Colon (tissue), 2 donors: ENCODE data around the gene COMMD10.

Experiments used
- FAIRE-seq: peaks from 2 replicates; lab custom pipeline; 2012; peaks lifted over from hg19 to GRCh38; lab: Jason Lieb, UNC
- donor health status: control.
- donor health status: control.

Gene COMMD10

DNA sequence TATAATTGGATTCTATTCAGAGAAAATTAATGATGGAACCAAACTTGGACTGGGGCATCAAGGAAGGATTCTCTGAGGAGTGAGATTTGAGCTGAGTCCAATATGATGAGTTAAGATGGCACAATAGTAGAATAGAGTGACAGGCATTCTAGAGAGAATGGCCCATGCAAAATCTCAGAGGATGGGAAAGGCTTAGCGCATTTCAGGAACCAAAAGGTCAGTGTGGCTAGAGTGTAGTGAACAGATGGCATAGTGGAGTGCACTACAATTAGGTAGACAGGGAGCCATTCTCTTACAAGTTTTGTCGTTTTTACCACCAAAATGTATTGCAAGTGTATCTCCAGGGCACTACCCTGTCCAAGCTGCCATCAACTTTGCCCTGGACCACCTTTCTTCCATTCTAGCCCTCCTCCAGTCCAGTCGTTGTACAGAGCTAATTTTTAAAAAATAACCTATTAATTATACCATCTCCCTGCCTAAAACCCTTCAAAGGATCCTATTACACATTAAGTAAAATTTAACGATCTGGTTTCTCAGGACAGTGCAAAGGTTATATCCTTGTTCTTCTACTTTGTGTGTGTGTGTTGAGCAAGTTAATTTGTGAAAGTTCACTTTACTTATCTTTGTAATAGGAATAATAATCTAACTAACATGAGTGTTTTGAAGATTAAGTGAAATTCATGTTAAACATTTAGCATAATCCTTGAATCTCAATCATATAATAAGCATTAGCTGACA is 211.7 kb downstream of the COMMD10 start:
- FAIRE-seq, result no peak

DNA sequence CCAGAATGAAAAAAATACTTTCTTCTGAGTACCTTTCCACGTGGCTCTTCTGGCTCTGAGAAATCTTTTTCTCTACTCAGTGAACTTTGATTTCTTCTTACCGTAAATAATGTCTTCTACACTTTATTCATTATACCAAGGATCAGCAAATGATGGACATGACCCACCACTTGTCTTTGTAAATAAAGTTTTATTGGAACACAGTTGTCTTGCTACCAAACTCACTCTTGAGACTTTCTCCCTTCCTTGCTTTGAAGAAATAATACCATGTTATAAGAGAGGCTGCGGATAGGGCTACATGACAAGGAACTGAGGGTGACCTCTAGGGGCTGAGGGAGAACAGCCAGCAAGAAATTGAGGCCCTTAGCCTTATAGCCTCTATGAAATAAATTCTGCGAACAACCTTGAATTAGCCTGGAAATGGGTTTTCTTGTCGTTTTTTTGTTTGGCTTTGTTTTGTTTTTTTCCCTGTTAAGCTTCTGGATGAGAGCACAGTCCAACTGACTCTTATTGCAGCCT is 212.5 kb downstream of the COMMD10 start:
- no peak for FAIRE-seq

DNA sequence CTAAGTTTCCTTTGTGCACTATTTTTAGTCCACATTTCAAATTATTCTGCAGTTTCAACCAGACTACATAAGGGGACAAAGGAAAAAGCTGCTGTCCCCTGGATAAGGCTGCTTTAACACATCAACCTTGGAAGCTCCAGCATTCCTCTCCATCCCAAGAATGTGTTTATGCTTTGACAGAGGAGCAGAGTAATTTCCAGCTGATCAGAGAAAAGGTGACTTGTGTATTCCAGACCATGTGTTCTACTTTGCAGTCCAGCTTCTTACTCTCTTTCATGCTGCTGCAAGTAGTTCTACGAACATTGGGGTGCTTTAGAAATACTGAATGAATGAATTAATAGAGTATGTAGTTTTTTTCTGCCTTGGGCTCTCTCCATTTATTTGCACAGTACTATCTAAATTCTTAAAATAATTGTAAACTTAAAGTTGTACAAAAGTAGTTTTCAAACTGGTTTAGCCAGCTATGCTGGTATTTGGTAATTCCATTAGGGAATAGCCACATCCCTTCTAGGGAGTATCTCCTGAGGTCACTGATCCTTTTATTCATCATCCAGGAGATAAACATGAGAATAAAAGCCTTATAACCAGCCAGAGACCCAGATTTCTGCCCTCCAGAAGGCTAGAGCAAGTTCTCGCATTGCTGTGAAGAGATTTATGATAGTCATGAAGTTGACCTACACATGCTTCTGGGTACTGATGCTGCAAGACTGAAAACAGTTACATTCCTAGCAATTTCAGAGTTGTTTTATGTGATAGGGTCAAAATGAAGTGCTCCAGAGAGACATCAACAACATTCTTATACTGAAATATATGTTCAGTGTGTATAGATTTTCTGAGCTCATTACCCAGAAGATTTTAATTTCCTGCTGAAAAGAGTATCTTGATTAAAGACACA is 215.2 kb downstream of the COMMD10 start:
- no peak for FAIRE-seq

DNA sequence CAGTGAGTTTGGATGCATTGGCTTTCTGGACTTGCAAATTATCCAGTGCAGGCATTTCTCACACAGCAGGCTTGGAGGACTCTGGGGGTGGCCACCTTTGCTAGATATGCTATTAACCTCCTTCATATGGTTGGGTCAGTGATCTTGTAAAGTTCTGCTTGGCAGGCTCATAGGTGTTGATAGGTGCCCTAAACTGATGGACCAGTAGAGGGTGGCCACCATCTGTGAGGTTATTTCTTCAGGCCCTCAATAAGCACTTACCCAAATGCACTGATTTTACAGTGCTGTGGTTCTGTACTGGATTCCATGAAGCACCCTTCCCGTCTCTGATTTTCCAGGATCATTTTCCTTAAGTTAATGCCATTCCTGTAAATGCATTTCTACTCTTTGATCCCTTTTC is 216.3 kb downstream of the COMMD10 start:
- no peak for FAIRE-seq

DNA sequence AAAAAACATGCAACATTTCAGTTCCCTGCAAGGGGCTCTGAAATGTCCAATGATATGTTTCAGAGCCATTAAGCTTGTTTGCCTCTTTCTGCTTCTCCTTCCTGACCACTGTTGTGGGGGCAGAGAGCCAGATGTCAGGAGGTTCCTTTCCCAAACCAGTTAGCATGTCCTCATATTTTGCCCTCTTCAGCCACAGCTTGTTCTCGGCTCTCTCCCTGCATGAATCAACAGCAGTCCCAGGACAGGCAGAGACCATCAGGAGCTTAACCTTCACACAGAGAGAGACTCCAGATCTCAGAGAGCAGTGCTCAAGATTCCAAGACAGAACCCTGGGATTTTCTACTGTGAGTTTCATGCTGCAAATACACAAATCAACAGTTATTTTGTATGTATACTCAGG is 218.5 kb downstream of the COMMD10 start:
- no peak for FAIRE-seq

DNA sequence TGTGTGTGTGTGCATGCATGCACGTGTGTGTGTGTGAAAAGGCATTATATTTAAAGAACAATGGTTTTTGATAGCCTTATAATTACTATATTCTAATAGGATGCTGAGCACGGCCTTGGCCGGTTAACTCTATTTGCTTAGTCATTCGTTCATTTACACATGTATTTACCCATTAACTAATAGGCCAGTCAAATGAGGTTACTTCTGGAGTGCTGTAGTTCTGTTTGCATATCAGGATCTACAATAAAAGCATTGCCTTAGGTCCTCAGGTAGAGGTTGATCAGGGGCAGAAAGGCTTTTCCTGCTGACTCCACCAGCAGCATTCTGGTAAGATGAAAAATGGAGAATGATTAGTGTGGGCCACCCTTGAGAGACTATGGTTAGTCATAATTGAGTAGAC is 219.0 kb downstream of the COMMD10 start:
- no peak for FAIRE-seq

DNA sequence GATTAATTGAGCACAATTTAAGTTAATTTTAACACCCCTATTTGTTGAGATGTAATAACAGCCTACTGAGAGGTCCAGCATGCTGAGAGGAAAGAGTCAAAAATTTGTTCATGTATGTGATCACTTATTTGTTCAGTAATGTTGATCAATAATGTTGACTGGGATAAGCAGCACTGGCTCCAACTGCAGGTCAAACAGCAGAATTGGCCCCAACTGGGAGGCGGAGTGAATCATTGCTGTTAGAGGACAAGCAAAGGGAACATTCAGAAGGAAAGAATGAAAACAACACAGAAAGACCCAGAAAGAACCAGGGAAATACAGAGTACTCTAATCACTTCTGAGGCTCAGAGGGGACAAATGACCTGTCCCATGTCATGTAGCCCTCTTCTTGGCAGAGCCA is 221.1 kb downstream of the COMMD10 start:
- no peak for FAIRE-seq

DNA sequence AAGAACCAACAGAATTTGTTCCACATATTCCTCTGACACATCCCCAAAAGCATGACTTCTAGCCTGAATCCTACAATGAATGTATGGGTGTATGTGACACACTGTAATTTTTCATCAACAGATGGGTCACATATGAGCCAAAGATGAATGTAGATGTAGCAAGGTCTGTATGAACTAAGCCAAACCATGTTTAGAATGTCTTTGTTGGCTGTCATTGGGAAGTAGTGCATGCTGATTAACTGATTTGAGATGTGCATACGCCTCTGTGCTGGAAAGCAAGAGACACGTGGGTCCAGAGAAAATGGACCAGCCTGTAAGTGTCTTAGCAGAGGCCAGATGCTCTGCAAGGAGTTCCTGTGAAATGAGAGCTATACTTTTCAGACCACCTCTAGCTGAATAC is 222.0 kb downstream of the COMMD10 start:
- no peak for FAIRE-seq

DNA sequence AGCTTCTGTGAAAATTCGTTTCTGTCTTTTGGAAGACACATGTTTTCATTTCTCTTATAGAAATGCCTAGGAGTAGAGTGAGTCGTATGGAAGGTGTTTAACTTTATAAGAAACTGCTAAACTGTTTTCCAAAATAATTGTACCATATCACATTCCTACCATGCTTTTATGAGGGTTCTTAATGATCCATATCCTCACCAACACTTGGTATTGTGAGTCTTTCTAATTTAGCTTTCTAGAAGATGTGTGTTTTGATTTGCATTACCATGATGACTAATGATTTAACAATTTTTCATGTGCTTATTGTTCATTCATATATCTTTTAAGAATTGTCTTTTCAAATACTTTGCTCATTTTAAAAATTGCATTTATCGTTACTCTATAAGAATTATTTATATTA is 223.6 kb downstream of the COMMD10 start:
- FAIRE-seq, result no peak

DNA sequence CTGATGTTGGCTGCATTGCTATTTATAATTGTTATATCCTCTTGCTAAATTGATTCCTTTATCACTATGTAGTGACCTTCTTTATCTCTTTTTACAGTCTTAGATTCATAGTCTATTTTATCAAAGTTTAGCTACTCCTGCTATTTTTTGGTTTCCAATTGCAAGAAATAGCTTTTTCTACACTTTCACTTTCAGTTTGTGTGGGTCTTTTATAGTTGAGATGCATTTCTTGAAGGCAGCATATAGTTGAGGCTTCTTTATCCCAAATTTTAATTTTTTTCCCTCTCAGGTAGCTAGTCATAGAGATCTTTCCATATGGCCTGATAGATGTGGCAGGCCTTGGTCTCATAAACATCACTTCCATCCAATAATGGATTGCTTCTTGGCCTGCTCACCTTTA is 228.5 kb downstream of the COMMD10 start:
- FAIRE-seq, result no peak

DNA sequence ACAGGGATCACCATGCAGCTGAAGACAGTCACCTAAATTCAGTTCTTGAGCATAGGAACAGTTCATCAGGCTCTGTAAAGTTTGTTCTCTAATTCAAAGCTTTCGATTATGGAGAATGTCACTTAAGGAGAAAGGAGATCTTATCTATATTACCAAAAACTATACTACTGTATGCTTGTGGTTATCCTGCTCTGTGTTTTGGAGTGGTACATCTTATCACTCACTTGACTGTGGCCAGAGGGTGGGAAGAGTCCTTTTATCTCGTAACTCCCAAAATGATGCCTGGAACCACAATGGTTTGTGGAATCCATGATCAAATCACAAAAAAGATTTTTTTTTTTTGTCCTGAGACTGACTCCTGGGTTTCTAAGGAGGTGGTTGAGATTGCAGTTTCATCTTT is 230.7 kb downstream of the COMMD10 start:
- no peak for FAIRE-seq

DNA sequence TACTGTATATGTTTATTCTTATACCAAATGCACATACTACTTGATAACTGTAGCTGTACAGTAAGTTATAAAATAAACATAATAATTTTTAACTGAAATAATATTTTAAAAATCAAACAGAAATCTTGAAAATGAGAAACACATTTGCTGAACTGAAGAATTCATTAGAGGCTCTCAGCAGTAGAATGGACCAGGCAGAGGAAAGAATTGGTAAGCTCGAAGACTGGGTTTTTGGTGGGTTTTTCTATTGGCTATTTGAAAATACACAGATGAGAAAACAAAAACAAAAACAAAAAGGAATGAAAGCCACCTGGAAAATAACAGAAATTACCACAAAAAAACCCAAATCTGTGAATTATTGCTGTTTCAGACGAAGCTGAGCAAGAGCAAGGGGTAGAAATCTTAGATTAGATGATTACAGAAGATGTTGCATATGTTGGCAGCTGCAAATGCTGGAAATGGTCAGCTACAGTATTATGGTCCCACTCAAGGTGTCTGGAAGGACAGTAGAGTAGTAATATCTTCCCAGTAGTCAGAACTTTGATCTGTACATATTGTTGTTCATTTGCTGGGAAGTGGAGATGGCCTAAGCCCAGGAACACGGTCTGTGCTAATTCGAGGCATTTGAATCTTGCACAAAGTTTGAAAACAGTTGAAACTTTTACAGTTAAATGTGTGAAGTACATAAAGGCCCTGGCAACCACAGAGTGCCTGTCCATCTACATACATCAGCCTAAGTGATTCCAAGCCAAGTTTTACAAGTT is 233.4 kb downstream of the COMMD10 start:
- FAIRE-seq, result no peak

DNA sequence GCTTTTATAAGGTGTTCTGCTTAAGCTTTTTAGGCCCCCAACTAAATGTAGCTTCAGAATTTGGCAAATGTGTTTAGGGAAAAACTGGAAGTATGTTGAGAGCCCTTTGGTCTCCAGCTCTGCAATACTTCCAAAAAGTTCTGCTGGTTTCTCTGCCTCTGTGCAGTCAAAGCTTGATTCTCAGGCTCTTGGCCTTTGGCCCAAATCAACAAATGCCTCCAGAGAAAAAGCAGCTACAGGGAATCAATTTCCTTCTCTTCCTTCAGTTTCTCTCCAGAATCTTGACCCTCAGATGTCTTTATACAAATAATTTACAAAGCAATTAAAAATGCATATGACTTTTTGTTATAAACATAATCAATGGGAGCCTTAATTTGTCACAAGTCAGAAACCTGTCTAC is 235.7 kb downstream of the COMMD10 start:
- FAIRE-seq, result no peak

DNA sequence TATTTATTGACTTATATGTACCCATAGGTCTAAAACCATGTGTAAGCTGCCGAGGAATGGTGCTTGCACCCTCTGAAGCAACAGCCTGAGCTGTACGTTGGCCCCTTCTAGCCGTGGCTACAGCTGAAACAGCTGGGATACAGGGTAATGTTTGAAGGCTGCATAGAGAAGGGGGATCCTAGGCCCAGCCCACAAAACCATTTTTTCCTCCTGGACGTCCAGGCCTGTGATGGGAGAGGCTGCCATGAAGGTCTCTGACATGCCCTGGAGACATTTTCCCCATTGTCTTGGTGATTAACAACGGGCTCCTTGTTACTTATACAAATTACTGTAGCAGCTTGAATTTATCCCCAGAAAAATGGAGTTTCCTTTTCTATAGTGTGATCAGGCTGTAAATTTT is 244.7 kb downstream of the COMMD10 start:
- FAIRE-seq, result no peak

DNA sequence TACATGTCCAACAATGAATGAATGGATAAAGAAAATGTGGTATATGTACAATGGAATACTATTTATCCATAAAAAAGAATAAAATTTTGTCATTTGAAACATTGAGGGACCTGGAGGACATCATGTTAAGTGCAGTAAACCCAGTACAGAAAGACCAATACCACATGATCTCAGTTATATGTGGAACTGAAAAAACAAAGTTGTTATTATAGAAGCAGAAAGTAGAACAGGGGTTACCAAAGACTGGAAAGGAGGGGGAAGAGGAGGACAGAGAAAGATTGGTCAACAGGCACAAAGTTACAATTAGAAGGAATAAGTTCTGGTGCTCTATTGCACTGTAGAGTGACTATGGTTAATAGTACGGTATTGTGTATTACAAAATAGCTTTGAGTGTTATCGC is 256.0 kb downstream of the COMMD10 start:
- no peak for FAIRE-seq
